ENCODE results near the gene ACSS2.

ACSS2 gene

GRCh38 chr20:34876406-34877282 lies at the start of gene ACSS2:
Gene ACSS2, plus strand, starts transcription at chr20:34876612. Its CDS starts 34 bp downstream, at chr20:34876646.
- TF ChIP-seq JUND (IDR thresholded peaks at IDR 0.05; ENCODE audit: low read depth) = no peak
- DNase-seq (ENCODE audit: low read depth in 1 of 2, low spot score in 1 of 2) = no peak
- in situ Hi-C loops (cut with HindIII; ENCODE audit: low pct_unique_long_range_greater_than_20kb, low sequenced_read_pairs) = no loop called here

- no peak for TF ChIP-seq JUND (IDR thresholded peaks at IDR 0.05; ENCODE audit: low read depth)
- in situ Hi-C loops (cut with HindIII; ENCODE audit: low pct_unique_long_range_greater_than_20kb, low sequenced_read_pairs) = no loop called here
- DNase-seq (ENCODE audit: low read depth in 1 of 2, low spot score in 1 of 2) = no peak
These were observed 47.2 kb upstream of the ACSS2 start for GRCh38 chr20:34829191-34829590.

- in situ Hi-C loops (cut with HindIII; ENCODE audit: low pct_unique_long_range_greater_than_20kb, low sequenced_read_pairs) = no loop called here
- no peak for TF ChIP-seq JUND (IDR thresholded peaks at IDR 0.05; ENCODE audit: low read depth)
- no peak for DNase-seq (ENCODE audit: low read depth in 1 of 2, low spot score in 1 of 2)
These were observed 44.5 kb upstream of the ACSS2 start for GRCh38 chr20:34831936-34832335.

GRCh38 chr20:34834459-34834893 lies 41.9 kb upstream of the ACSS2 start:
- in situ Hi-C loops (cut with HindIII; ENCODE audit: low pct_unique_long_range_greater_than_20kb, low sequenced_read_pairs) = no loop called here
- TF ChIP-seq JUND (IDR thresholded peaks at IDR 0.05; ENCODE audit: low read depth) = no peak
- peak; percentile 55 to 60 for DNase-seq (ENCODE audit: low read depth in 1 of 2, low spot score in 1 of 2)

- no peak for TF ChIP-seq JUND (IDR thresholded peaks at IDR 0.05; ENCODE audit: low read depth)
- DNase-seq (ENCODE audit: low read depth in 1 of 2, low spot score in 1 of 2) = no peak
These were observed 34.3 kb upstream of the ACSS2 start for GRCh38 chr20:34842143-34842542.

GRCh38 chr20:34843421-34843820 lies 33.0 kb upstream of the ACSS2 start:
- DNase-seq (ENCODE audit: low read depth in 1 of 2, low spot score in 1 of 2) = no peak
- no peak for TF ChIP-seq JUND (IDR thresholded peaks at IDR 0.05; ENCODE audit: low read depth)
- in situ Hi-C loops (cut with HindIII; ENCODE audit: low pct_unique_long_range_greater_than_20kb, low sequenced_read_pairs) = no loop called here

More at GRCh38 chr20:34842143-34842542, 34.3 kb upstream of the ACSS2 start:
- in situ Hi-C loops (cut with HindIII; ENCODE audit: low pct_unique_long_range_greater_than_20kb, low sequenced_read_pairs) = no loop called here

- in situ Hi-C loops (cut with HindIII; ENCODE audit: low pct_unique_long_range_greater_than_20kb, low sequenced_read_pairs) = no loop called here
- DNase-seq (ENCODE audit: low read depth in 1 of 2, low spot score in 1 of 2) = no peak
- TF ChIP-seq JUND (IDR thresholded peaks at IDR 0.05; ENCODE audit: low read depth) = no peak
These were observed 27.8 kb upstream of the ACSS2 start for GRCh38 chr20:34848597-34848996.

- no peak for DNase-seq (ENCODE audit: low read depth in 1 of 2, low spot score in 1 of 2)
- TF ChIP-seq JUND (IDR thresholded peaks at IDR 0.05; ENCODE audit: low read depth) = no peak
- in situ Hi-C loops (cut with HindIII; ENCODE audit: low pct_unique_long_range_greater_than_20kb, low sequenced_read_pairs) = no loop called here
These were observed 26.6 kb upstream of the ACSS2 start for GRCh38 chr20:34849778-34850177.

GRCh38 chr20:34850969-34851368 lies 25.4 kb upstream of the ACSS2 start:
- TF ChIP-seq JUND (IDR thresholded peaks at IDR 0.05; ENCODE audit: low read depth) = no peak
- no peak for DNase-seq (ENCODE audit: low read depth in 1 of 2, low spot score in 1 of 2)
- in situ Hi-C loops (cut with HindIII; ENCODE audit: low pct_unique_long_range_greater_than_20kb, low sequenced_read_pairs) = no loop called here

- in situ Hi-C loops (cut with HindIII; ENCODE audit: low pct_unique_long_range_greater_than_20kb, low sequenced_read_pairs) = no loop called here
- no peak for DNase-seq (ENCODE audit: low read depth in 1 of 2, low spot score in 1 of 2)
- TF ChIP-seq JUND (IDR thresholded peaks at IDR 0.05; ENCODE audit: low read depth) = no peak
These were observed 24.1 kb upstream of the ACSS2 start for GRCh38 chr20:34852298-34852697.

- no peak for DNase-seq (ENCODE audit: low read depth in 1 of 2, low spot score in 1 of 2)
- TF ChIP-seq JUND (IDR thresholded peaks at IDR 0.05; ENCODE audit: low read depth) = no peak
- in situ Hi-C loops (cut with HindIII; ENCODE audit: low pct_unique_long_range_greater_than_20kb, low sequenced_read_pairs) = no loop called here
These were observed 17.0 kb upstream of the ACSS2 start for GRCh38 chr20:34859367-34859766.

- DNase-seq (ENCODE audit: low read depth in 1 of 2, low spot score in 1 of 2) = no peak
- in situ Hi-C loops (cut with HindIII; ENCODE audit: low pct_unique_long_range_greater_than_20kb, low sequenced_read_pairs) = no loop called here
- TF ChIP-seq JUND (IDR thresholded peaks at IDR 0.05; ENCODE audit: low read depth) = no peak
These were observed 16.4 kb upstream of the ACSS2 start for GRCh38 chr20:34859826-34860545.

Data from T47D (cell line).